Measurements from ENCODE around the gene MACO1.

The MACO1 gene

GRCh38 chr1:25527226-25527846 lies 96.6 kb downstream of the MACO1 start:
- no peak for DNase-seq (ENCODE audit: low spot score)
- no peak for TF ChIP-seq CTCF (IDR thresholded peaks at IDR 0.05; ENCODE audit: extremely low read depth, missing control alignments)

- TF ChIP-seq CTCF (IDR thresholded peaks at IDR 0.05; ENCODE audit: extremely low read depth, missing control alignments), result no peak
- no peak for DNase-seq (ENCODE audit: low spot score)
Measured at GRCh38 chr1:25527946-25528595, 97.4 kb downstream of the MACO1 start.

GRCh38 chr1:25528881-25529517 lies 98.3 kb downstream of the MACO1 start:
- TF ChIP-seq CTCF (IDR thresholded peaks at IDR 0.05; ENCODE audit: extremely low read depth, missing control alignments), result no peak
- no peak for DNase-seq (ENCODE audit: low spot score)

GRCh38 chr1:25529518-25530185 lies 99.0 kb downstream of the MACO1 start:
- no peak for TF ChIP-seq CTCF (IDR thresholded peaks at IDR 0.05; ENCODE audit: extremely low read depth, missing control alignments)
- DNase-seq (ENCODE audit: low spot score), result no peak

GRCh38 chr1:25530186-25531081 lies 99.7 kb downstream of the MACO1 start:
- no peak for DNase-seq (ENCODE audit: low spot score)
- no peak for TF ChIP-seq CTCF (IDR thresholded peaks at IDR 0.05; ENCODE audit: extremely low read depth, missing control alignments)

- TF ChIP-seq CTCF (IDR thresholded peaks at IDR 0.05; ENCODE audit: extremely low read depth, missing control alignments), result no peak
- no peak for DNase-seq (ENCODE audit: low spot score)
Measured at GRCh38 chr1:25531082-25531461, 100.4 kb downstream of the MACO1 start.
